Stimulated activated CD8-positive, alpha-beta memory T cell treated with anti-CD3 and anti-CD28 coated beads, Interleukin-12 subunit alpha, Interleukin-12 subunit beta, amount 100 ng/mL, for 24 hours (primary cell): ENCODE results near the gene TAF3.
"Not testable (repeated sequence)": the region's sequence is repeated elsewhere in the genome, so short reads cannot be mapped to it uniquely, and the experiment has no call there.

Experiments
- DNase-seq: peaks from one replicate; pipeline ENCODE4 v3.0.0-alpha.2; 2020; ENCODE audit errors: extremely low read depth

The TAF3 gene, protein sequence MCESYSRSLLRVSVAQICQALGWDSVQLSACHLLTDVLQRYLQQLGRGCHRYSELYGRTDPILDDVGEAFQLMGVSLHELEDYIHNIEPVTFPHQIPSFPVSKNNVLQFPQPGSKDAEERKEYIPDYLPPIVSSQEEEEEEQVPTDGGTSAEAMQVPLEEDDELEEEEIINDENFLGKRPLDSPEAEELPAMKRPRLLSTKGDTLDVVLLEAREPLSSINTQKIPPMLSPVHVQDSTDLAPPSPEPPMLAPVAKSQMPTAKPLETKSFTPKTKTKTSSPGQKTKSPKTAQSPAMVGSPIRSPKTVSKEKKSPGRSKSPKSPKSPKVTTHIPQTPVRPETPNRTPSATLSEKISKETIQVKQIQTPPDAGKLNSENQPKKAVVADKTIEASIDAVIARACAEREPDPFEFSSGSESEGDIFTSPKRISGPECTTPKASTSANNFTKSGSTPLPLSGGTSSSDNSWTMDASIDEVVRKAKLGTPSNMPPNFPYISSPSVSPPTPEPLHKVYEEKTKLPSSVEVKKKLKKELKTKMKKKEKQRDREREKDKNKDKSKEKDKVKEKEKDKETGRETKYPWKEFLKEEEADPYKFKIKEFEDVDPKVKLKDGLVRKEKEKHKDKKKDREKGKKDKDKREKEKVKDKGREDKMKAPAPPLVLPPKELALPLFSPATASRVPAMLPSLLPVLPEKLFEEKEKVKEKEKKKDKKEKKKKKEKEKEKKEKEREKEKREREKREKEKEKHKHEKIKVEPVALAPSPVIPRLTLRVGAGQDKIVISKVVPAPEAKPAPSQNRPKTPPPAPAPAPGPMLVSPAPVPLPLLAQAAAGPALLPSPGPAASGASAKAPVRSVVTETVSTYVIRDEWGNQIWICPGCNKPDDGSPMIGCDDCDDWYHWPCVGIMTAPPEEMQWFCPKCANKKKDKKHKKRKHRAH

GRCh38 chr10:7818295-7819120 lies at the start of gene TAF3:
Gene TAF3, plus strand, starts transcription at chr10:7818505. Its CDS starts 205 bp downstream, at chr10:7818710.
- peak; percentile 85 for DNase-seq

DNA sequence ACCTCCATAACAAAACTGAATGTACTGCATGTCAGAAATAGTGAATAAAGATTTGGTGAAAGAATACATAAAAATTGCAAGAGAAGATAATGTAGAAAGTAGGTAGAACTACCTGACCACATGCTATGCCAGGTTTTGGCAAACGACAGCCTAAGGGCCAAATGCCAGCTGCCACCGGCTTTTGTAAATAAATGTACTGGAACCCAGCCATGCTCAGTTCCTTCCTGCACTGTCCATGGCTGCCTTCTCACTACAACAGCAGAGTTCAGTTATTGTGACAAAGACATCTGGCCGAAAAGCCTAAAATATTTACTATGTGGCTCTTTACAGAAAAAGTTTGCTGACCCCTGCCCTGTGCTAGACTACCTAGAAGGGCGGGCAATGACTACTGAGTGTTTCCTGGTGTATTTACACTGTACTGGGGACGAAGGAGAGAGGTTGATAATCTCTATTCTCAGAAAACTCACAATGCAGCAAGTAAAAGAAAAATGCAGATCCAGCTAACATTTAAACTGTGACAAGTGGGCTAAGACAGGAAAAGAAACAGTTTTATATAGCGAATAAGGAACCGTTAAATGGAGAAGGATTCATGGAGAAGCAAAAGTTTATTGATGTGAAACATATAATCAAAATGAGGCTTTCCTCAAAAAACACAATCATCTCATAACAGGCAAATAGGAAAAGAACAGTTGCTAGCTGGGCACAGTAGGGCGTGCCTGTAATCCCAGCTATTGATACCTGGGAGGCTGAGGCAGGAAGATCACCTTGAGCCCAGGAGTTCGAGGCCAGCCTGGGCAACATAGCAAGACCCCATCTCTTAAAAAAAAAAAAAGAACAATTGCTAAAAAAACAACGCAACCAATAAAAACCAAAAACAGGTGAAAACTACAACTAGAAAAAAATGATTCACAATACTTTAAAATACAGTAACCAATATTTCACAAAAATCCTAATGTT lies 44.2 kb upstream of the TAF3 start:
- no peak for DNase-seq

DNA sequence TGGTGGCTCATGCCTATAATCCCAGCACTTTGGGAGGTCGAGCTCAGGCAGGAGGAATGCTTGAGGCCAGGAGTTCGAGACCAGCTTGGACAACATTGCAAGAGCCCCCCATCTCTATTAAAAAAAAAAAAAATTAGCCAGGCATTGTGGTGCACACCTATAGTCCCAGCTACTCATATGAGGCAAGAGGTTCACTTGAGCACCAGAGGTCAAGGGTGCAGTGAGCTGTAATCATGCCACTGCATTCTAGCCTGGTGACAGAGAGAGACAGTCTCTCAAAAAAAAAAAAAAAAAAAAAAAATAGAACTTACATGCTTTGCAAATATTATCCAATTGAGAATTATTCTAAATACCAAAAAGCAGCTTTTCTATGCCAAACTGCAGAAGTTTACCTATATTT lies 41.5 kb upstream of the TAF3 start:
- DNase-seq, result no peak

DNA sequence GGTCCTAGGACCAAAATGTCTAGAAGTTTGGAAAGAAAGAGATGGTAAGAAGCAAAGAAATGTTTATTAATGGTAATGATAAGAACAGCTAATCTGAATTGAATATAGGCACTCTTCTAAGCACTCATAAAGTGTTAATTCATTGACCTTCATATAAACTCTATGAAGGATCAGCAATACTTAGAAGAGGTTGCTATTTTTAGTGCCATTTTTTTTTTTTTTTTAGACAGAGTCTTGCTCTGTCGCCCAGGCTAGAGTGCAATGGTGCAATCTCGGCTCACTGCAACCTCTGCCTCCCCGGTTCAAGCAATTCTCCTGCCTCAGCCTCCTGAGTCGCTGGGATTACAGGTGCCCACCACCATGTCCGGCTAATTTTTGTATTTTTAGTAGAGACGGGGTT lies 36.1 kb upstream of the TAF3 start:
- DNase-seq, result not testable (repeated sequence)

DNA sequence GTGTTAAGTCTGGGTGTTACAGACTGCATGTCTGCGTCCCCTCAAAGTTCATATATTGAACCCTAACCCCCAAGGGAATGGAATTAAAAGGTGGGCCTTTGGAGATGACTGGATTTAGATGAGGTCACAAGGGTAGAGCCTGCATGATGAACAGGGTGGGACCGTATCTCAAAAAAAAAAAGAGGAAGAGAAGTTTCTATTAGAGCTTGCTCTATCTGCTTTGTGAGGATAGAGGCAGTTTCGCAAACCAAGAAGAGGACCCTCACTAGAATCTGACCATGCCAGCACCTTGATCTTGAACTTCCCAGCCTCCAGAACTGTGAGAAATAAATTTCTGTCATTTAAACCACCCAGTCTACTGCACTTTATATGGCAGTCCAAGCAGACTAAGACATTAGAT lies 31.9 kb upstream of the TAF3 start:
- no peak for DNase-seq

DNA sequence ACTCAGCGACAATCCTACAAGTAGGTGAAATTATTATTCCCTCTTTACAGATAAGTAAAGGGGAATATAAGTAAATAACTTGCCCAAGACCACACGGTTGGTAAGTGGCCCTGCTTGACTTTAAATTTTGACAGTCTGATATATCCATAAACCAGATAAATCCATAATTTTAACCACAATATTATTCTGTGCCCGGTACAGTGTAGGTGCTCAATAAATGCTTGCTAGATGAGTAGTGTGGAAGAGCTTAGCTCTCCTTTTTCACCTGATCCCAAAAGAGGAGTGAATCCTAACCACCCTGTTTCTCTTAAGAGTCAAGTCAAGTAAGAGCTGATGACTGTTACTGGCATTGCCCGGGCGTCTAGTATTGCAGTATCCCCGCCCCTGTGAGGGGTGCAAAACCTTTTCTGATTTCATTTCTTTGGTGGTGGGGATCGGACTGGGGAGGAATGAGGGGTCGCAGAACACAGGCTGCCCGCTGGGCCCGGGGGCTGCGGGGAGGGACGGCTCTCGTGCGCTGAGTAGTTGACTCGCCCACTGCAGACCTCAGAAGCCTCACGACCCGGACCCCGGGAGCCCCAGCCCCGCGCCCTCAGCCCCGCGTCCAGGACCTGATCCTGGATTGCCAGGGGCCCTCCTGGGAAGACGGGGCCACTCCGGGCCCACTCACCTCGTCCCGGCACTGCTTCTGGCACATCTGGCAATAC lies 31.0 kb upstream of the TAF3 start:
- no peak for DNase-seq

- peak; percentile 95 for DNase-seq
These were observed 30.3 kb upstream of the TAF3 start, which contains the start of the genes ATP5F1C and KIN for GRCh38 chr10:7787857-7788638. Gene ATP5F1C, plus strand, starts transcription at chr10:7788177. Its CDS starts 31 bp downstream, at chr10:7788208. Gene KIN, minus strand, starts transcription at chr10:7787993. Its CDS starts 60 bp downstream, at chr10:7787933.

- no peak for DNase-seq
These were observed 29.5 kb upstream of the TAF3 start for GRCh38 chr10:7788639-7789286.

GRCh38 chr10:7789390-7789789 lies 28.9 kb upstream of the TAF3 start:
- DNase-seq, result no peak

GRCh38 chr10:7792541-7792940 lies 25.8 kb upstream of the TAF3 start:
- no peak for DNase-seq

DNA sequence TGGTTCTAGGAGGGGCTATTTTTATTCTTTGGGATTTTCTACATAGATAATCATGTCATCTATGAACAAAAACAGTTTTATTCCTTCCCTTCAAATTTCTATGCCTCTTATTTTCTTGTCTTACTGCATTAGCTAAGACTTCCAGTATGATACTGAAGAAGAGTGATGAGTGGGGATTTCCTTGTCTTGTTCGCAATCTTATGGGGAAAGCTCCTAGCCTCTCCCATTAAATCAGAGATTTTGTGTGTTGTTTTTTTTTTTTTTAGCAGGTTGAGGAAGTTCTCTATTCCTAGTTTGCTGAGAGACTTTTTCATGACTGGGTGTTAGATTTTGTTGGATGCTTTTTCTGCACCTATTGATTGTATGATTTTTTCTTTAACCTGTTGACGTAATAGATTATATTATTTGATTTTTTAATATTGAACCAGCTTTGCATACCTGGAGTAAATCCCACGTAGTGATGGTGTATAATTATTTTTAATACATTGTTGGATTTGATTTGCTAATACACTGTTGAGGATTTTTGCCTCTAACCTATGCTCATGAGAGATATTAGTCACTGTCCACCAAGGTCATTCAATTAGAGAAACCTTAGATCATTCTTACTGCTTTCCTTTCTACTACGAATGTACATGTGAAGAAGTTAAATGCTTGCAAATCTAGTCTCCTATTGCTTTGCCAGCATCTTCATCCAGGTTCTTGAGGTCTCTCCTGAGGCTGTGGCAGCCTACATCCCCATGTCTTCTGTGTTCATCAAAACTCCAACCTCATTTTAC lies 23.9 kb upstream of the TAF3 start:
- DNase-seq, result no peak

- no peak for DNase-seq
These were observed 22.7 kb upstream of the TAF3 start for GRCh38 chr10:7795605-7796004.

DNA sequence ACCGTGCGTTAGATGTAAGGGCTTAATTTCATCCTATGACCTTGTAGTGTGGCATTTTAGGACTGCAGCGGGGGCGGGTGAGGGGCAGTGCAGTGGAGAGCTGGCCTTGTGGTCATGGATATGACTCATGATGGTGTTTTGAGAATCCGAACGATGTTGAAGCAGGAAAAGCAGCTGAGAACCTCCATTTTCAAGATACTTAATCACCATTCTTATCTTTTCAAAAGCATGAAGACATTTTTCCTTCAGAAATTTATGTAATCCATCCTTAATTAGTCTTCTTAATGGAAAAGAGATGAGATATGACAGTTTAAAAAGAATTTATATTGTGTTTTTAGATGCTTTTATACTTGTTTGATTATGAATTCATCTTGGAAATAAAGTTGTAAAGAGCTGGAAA lies 20.7 kb upstream of the TAF3 start:
- DNase-seq, result no peak

DNA sequence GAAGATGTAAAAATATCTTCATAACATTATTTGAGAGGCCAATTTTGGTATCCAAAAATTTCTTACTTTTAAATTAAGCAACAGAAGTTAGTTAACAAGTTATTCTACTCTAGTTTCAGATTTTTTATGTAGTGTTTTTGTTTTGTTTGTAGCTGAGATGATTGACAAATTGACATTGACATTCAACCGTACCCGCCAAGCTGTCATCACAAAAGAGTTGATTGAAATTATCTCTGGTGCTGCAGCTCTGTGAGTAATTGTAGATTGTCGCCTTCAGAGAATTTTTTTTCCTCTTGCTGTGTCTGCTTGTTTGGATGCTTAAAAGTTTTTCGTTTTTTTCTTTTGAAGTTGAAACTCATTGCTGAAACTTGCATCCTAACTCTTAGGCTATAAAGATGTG lies 15.7 kb upstream of the TAF3 start:
- no peak for DNase-seq

GRCh38 chr10:7804216-7804615 lies 14.1 kb upstream of the TAF3 start:
- DNase-seq, result no peak

- no peak for DNase-seq
These were observed 13.6 kb upstream of the TAF3 start for GRCh38 chr10:7804741-7805140.

GRCh38 chr10:7808686-7809267 lies 9.5 kb upstream of the TAF3 start:
- DNase-seq, result no peak
